GM20431 (cell line): ENCODE data around the gene ABTB2.

Experiments used
- in situ Hi-C: fragments of 300-500 bp; cut with MseI, MboI; formaldehyde crosslinking; loops from one replicate; pipeline ENCODE4 v1.15.0; 2020; ENCODE audit warnings: low sequenced_read_pairs; ENCODE audit not compliant: unreplicated experiment

Gene ABTB2

GRCh38 chr11:34204396-34205279 is 153.2 kb downstream of the ABTB2 start:
- in situ Hi-C loops, result no loop called here

GRCh38 chr11:34203377-34203871 is 154.4 kb downstream of the ABTB2 start:
- in situ Hi-C loops, result no loop called here

- in situ Hi-C loops, result no loop called here
Observed at GRCh38 chr11:34201129-34201528, 156.7 kb downstream of the ABTB2 start.

GRCh38 chr11:34199525-34199924 is 158.3 kb downstream of the ABTB2 start:
- in situ Hi-C loops, result no loop called here

GRCh38 chr11:34198523-34198922 is 159.3 kb downstream of the ABTB2 start:
- in situ Hi-C loops, result no loop called here

GRCh38 chr11:34197256-34197655 is 160.6 kb downstream of the ABTB2 start:
- in situ Hi-C loops, result no loop called here

- in situ Hi-C loops, result no loop called here
Observed at GRCh38 chr11:34194576-34195335, 163.1 kb downstream of the ABTB2 start.

- in situ Hi-C loops, result no loop called here
Observed at GRCh38 chr11:34192481-34193401, 165.1 kb downstream of the ABTB2 start.

GRCh38 chr11:34191578-34191977 is 166.2 kb downstream of the ABTB2 start:
- in situ Hi-C loops, result no loop called here

- in situ Hi-C loops, result no loop called here
Observed at GRCh38 chr11:34190192-34191139, 167.3 kb downstream of the ABTB2 start.

- in situ Hi-C loops, result no loop called here
Observed at GRCh38 chr11:34189191-34189590, 168.6 kb downstream of the ABTB2 start.

GRCh38 chr11:34188181-34188580 is 169.6 kb downstream of the ABTB2 start:
- in situ Hi-C loops, result no loop called here

GRCh38 chr11:34185926-34186841 is 171.6 kb downstream of the ABTB2 start:
- in situ Hi-C loops, result no loop called here

GRCh38 chr11:34184505-34185015 is 173.2 kb downstream of the ABTB2 start:
- in situ Hi-C loops, result no loop called here

- in situ Hi-C loops, result no loop called here
Observed at GRCh38 chr11:34183848-34184391, 173.9 kb downstream of the ABTB2 start.

GRCh38 chr11:34182921-34183685 is 174.7 kb downstream of the ABTB2 start:
- in situ Hi-C loops, result no loop called here

- in situ Hi-C loops, result no loop called here
Observed at GRCh38 chr11:34182425-34182824, 175.4 kb downstream of the ABTB2 start.
